MCF 10A (cell line): Measurements from ENCODE around the gene COX4I2. TPM values are rescaled to one million over a fixed set of nuclear protein-coding genes. Genes with fewer than 3 reads are reported as not detected.
"Not testable (repeated sequence)": the region's sequence is repeated elsewhere in the genome, so short reads cannot be mapped to it uniquely, and the experiment has no call there.

Experiments
- BruUV-seq: library from RNA; stranded (reverse); fragments of 400-500 nt; replicated peaks from 2 replicates; lab custom pipeline; 2021; lab: Mats Ljungman, UMichigan
- CTCF ChIA-PET: fragments of 300-600 bp; sonication (Branson Sonifier 250); formaldehyde crosslinking; extraction: SDS; loops from one replicate; lab custom pipeline; 2021; ENCODE audit warnings: antibody characterized with exemption, inconsistent platforms; lab: Yijun Ruan, JAX
- POLR2A ChIA-PET: fragments of 300-600, 350-650 bp; sonication (Branson Sonifier 250); formaldehyde crosslinking; extraction: SDS; loops from one replicate; lab custom pipeline; 2020; ENCODE audit warnings: antibody characterized with exemption, inconsistent platforms; lab: Yijun Ruan, JAX
- DNase-seq: peaks from one replicate; pipeline ENCODE4 v3.0.0-alpha.2; 2018; ENCODE audit not compliant: unreplicated experiment
- H3K27ac Mint-ChIP-seq: one replicate; pipeline ENCODE4 v1.8.0; 2022; ENCODE audit warnings: mild to moderate bottlenecking, low read depth, mixed read lengths; ENCODE audit not compliant: unreplicated experiment
- H3K27me3 Mint-ChIP-seq: one replicate; pipeline ENCODE4 v1.8.0; 2022; ENCODE audit warnings: mixed read lengths; ENCODE audit not compliant: insufficient read depth, unreplicated experiment
- H3K36me3 Mint-ChIP-seq: one replicate; pipeline ENCODE4 v1.8.0; 2022; ENCODE audit warnings: mild to moderate bottlenecking, moderate library complexity, mixed read lengths; ENCODE audit not compliant: insufficient read depth, unreplicated experiment
- H3K4me1 Mint-ChIP-seq: one replicate; pipeline ENCODE4 v1.8.0; 2022; ENCODE audit warnings: mixed read lengths; ENCODE audit not compliant: insufficient read depth, unreplicated experiment
- H3K4me3 Mint-ChIP-seq: one replicate; pipeline ENCODE4 v1.8.0; 2022; ENCODE audit warnings: mild to moderate bottlenecking, moderate library complexity, mixed read lengths; ENCODE audit not compliant: unreplicated experiment
- H3K9me3 Mint-ChIP-seq: one replicate; pipeline ENCODE4 v1.8.0; 2022; ENCODE audit warnings: mixed read lengths; ENCODE audit not compliant: unreplicated experiment
- CTCF ChIP-seq: fragments of 200-600 bp; IDR thresholded peaks from one replicate; pipeline ENCODE4 v1.8.0; 2022; ENCODE audit warnings: antibody characterized with exemption, mild to moderate bottlenecking; ENCODE audit not compliant: unreplicated experiment
- intact Hi-C: fragments of 100-400 bp; cut with micrococcal nuclease; formaldehyde crosslinking; loops from 2 replicates; pipeline ENCODE4 v1.14.1; 2022
- total RNA-seq: library from RNA; stranded (reverse); gene quantifications from 2 replicates; pipeline ENCODE4 v1.2.3, GENCODE V29; 2022

The COX4I2 gene
- total RNA-seq, 1 experiment from 2014 or later = not detected

- Mint-ChIP-seq H3K36me3 (peaks cover 69% of the 10 kb centered on the region), H3K4me3 (no peak overlapping the region), H3K27me3 (no peaks in the 10 kb centered on the region), H3K4me1 (peaks cover 13% of the 10 kb centered on the region), H3K9me3 (no peaks in the 10 kb centered on the region), H3K27ac (peak overlapping the region; percentile 64)
- DNase-seq = no peak
- intact Hi-C loops = no loop called here
- CTCF ChIA-PET = interaction anchor here (0.6 to 4.4 kb wide), 7 partner anchors 17 to 98 kb away, joined by 3 to 48 read pairs (median 3); partner anchors contain the start of gene BCL2L1
- TF ChIP-seq CTCF = no peak
- no TSS peak for BruUV-seq
- POLR2A ChIA-PET = no interaction called here
Observed at GRCh38 chr20:31667315-31668285, 29.9 kb downstream of the COX4I2 start.

GRCh38 chr20:31668944-31669343 lies 31.2 kb downstream of the COX4I2 start:
- intact Hi-C loops, H3K9me3 Mint-ChIP-seq, H3K27me3 Mint-ChIP-seq, BruUV-seq, H3K27ac Mint-ChIP-seq, DNase-seq, H3K4me3 Mint-ChIP-seq: not testable (repeated sequence)
- H3K4me1 Mint-ChIP-seq = peaks cover 14% of the 10 kb centered on the region
- peaks cover 74% of the 10 kb centered on the region for H3K36me3 Mint-ChIP-seq
- CTCF ChIA-PET = interaction anchor here (0.6 to 4.4 kb wide), 5 partner anchors 54 to 110 kb away, joined by 3 to 48 read pairs (median 3); partner anchors contain the start of gene BCL2L1
- POLR2A ChIA-PET = interaction anchor here (0.9 to 1.6 kb wide), 2 partner anchors 11 to 71 kb away, joined by 3 to 4 read pairs; no protein-coding TSS in a partner anchor

- Mint-ChIP-seq H3K27ac (peak overlapping the region; percentile 37), H3K27me3 (no peaks in the 10 kb centered on the region), H3K9me3 (no peaks in the 10 kb centered on the region), H3K4me1 (peaks cover 19% of the 10 kb centered on the region), H3K4me3 (no peak overlapping the region), H3K36me3 (peaks cover 79% of the 10 kb centered on the region)
- intact Hi-C loops = no loop called here
- CTCF ChIA-PET = interaction anchor here (0.6 to 11.6 kb wide), 6 partner anchors 8 to 111 kb away, joined by 3 to 174 read pairs (median 4); partner anchors contain the start of gene BCL2L1
- TF ChIP-seq CTCF = no peak
- BruUV-seq = no TSS peak
- DNase-seq = no peak
- POLR2A ChIA-PET = interaction anchor here (1.6 kb wide), 1 partner anchor 10 kb away, joined by 4 read pairs; no protein-coding TSS in a partner anchor
Observed at GRCh38 chr20:31669876-31670275, 32.2 kb downstream of the COX4I2 start.

GRCh38 chr20:31670371-31671228 lies 32.9 kb downstream of the COX4I2 start:
- no TSS peak for BruUV-seq
- intact Hi-C loops = no loop called here
- peaks cover 26% of the 10 kb centered on the region for H3K4me1 Mint-ChIP-seq
- DNase-seq = no peak
- TF ChIP-seq CTCF = no peak
- H3K27me3 Mint-ChIP-seq = no peaks in the 10 kb centered on the region
- peaks cover 82% of the 10 kb centered on the region for H3K36me3 Mint-ChIP-seq
- POLR2A ChIA-PET = interaction anchor here (0.5 to 1.6 kb wide), 5 partner anchors 9 to 52 kb away, joined by 3 to 7 read pairs (median 4); partner anchors contain the start of gene BCL2L1
- H3K4me3 Mint-ChIP-seq = no peak overlapping the region
- H3K9me3 Mint-ChIP-seq = no peaks in the 10 kb centered on the region
- peak overlapping the region; percentile 41 for H3K27ac Mint-ChIP-seq
- CTCF ChIA-PET = interaction anchor here (1.1 to 11.6 kb wide), 4 partner anchors 8 to 53 kb away, joined by 5 to 174 read pairs (median 28); partner anchors contain the start of gene BCL2L1
